SW 1271 (cell line): ENCODE data around the gene OR2A25.
"Not testable (repeated sequence)": the region's sequence is repeated elsewhere in the genome, so short reads cannot be mapped to it uniquely, and the experiment has no call there.

Source experiments
- DNase-seq, 2 experiments: peaks; one replicate each; lab custom pipeline; 2025; lab: John Stamatoyannopoulos, UW

Gene OR2A25, protein sequence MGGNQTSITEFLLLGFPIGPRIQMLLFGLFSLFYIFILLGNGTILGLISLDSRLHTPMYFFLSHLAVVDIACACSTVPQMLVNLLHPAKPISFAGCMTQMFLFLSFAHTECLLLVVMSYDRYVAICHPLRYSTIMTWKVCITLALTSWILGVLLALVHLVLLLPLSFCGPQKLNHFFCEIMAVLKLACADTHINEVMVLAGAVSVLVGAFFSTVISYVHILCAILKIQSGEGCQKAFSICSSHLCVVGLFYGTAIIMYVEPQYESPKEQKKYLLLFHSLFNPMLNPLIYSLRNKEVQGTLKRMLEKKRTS

DNA sequence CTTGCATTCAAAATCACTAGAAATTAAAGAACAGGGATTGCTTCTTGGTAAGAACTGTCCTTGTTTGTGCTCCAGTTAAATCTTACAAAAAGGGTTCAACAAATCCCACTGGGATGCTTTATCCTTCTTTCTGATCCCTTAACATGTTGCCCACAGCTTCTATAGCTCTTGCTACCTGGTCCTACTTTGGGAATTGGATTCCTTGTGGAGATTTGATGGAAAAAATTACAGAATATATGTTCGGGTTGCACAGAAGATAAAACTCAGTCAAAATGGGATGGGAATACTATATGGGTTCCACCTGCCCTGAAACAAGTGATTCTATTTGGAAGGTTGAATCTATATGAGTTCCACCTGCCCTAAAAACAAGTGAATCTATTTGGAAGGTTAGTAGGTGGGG is at the start of gene OR2A25:
TSS of gene OR2A25 (plus strand) at position 301 of the 400 bp plus-strand sequence. CDS start 4,409 bp downstream, outside the sequence.
- no peak for DNase-seq

DNA sequence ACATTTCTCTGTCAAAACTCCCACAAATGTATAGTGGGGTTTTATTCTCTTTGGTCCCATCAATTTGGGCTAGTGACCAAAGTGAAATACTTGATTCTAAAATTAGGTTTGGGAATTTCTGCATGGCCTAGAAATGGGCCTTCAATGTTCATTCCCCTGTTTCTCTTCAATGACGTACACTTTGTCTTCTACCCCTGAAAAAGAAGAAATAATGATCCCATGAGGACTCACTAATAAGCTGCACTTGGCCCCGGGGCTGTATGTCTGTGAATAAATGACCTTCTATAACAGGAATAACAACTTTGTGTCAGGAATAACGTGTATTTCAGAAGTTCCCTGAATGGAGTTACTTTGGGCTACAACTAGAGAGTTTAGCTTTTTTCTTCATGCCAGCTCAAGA is 49.3 kb upstream of the OR2A25 start:
- no peak for DNase-seq

DNA sequence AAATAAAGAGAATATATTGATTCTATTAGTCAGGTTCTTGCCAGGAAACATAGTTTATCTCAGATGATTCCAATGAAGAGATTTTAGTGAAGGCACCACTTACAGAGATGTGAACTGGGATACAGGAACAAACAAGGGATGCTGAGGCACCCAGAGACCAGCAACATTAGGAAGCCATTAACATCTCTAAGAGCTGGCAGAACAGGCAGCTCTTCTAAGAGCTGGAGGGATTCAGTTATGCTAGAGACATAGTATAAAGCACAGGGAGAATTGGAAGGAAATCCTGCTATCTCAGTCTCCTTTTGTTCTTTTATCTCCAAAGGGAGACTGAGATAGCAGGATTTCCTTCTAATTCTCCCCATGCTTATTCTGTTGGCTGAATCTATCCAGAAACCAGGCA is 47.4 kb upstream of the OR2A25 start:
- DNase-seq: no peak

DNA sequence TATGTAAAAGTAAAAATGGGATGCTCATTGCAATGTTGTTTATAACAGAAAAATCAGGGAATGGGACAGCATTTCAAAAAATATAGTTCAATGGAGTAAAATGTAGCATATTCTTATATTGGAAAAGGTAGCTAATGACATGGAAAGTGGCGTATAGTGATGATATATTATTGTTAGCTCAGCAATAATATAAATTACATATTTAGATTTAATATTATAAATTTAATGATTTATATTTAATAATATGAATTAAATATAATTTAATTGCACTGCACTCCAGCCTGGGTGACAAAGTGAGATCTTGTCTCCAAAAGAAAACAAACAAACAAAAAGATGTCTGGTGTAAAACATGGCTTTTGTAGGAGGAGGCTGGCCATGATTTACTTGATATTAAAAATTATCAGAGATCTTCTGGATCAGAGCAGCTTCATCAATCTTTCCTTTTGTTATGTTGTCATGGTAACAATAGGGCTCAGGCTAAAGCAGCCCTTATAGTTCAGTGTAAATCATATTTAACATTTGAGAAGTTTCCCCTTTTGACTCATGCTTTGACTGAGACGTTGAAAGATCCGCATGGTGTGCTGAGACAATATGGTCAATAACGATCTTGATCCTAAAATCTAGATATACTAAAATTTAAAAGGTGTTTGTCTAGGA is 46.3 kb upstream of the OR2A25 start:
- no peak for DNase-seq

DNA sequence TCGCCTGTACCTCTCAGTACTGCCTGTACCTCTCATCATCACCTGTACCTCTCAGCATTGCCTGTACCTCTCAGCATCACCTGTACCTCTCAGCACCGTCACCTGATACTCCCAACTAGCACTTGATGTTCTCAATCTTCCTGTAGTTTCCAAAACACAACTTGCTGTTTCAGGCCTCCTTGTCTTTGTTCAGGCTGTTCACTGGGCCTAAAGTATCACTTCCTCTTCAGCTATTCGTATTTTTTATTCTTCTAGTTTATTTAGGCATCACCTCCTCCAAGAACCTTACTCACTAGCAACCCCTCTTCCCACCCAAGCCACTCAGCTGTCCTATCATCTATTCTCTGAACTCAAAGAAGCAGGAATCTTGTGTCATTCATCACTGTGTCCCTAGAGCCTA is 45.4 kb upstream of the OR2A25 start:
- DNase-seq: no peak

DNA sequence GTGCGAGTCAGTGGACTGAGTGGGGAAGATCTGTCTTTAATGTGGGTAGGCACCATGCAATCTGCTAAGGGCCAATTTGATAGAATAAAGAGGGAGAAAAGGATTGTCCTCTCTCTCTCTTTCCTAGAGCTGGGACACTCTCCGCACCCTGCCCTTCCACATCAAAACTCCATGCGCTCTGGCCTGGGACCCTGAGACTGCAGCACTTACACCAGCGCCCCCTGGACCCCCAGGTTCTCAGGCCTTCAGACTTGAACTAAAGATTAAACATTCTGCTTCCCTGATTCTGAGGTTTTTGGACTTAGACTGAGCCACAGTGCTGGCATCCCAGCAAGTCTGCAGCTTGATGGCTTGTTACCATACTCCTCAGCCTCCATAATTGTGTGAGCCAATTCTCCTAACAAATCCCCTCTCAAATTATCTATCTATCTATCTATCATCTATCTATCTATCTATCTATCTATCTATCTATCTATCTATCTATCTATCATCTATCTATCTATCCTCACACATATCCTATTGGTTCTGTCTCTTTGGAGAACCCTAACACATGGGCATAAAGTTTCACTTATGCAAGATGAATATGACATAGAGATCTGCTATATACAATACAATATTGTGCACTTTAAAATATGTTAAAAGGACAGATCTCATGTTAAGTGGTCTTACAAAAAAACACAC is 43.3 kb upstream of the OR2A25 start:
- DNase-seq: no peak

DNA sequence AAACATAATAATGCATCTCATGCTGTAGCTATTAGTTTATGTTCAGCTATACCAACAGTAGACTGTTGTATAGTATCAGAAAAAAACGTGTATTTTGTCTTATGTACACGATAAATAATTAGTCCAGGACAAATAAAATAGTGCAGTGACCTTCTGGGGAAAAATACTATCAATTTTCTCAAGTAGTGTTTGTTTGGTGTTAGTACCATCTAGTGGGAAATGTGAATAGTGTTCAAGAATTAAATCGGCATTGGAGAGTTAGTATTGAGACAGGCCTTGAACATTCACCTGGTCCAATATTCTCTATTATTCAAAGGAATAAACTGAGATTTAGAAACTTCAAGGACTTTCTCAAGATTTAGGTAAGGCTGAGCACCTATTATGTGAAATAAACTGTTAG is 42.5 kb upstream of the OR2A25 start:
- peak in 1 of 2 experiments; percentile 32 for DNase-seq

DNA sequence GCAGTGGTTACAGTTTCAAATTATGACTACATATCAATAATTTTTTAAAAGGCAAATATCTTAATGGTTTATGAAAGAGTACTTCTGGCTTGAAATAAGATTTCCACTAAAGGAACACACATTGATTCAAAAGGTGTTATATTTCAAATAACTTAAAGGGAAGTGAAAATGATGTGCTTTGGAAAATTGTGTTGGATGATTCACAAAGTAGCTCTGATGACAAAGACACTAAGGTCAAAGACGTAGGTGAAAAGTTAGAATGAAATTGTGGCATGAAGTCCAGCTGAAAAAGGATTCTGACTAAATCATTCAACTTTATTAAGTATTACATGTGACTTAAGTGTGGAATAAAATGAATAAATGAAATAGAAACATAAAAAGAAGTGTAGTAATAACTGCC is 41.6 kb upstream of the OR2A25 start:
- DNase-seq: no peak

DNA sequence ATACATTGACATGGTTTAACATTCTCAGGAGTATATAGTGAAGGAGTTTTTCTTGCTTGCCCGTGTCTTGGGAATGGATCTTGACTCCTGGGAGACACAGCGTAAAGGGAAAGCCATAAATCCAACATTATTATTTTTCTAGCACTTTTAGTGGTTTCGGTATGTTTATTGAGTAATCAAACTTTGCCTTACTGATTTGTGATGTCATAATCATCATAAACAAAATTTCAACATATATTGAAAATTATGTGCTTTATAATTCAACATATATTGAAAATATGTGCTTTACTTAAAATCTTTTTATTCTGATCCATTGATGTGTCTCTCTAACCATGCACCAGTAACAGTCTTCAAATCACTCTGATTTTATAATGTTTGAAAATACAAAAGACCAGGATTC is 41.1 kb upstream of the OR2A25 start:
- no peak for DNase-seq

DNA sequence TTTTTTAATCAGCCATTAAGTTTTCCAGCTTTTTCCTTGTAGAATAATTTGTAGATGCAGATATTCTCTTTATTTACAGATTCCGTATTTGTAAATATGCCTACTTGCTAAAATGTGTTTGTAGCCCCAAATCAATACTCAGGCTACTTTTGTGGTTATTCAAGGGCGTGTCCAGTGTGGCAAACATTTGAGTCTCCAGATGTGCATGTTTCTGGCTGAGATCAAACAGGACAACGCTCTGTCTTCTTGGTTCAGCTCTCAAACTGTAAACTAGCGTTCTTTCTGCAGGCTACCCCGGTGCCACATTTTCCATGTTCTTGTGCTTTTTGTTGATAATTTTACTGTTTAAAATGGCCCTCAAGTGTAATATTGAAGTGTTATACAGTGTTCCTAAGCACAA is 37.1 kb upstream of the OR2A25 start:
- no peak for DNase-seq

DNA sequence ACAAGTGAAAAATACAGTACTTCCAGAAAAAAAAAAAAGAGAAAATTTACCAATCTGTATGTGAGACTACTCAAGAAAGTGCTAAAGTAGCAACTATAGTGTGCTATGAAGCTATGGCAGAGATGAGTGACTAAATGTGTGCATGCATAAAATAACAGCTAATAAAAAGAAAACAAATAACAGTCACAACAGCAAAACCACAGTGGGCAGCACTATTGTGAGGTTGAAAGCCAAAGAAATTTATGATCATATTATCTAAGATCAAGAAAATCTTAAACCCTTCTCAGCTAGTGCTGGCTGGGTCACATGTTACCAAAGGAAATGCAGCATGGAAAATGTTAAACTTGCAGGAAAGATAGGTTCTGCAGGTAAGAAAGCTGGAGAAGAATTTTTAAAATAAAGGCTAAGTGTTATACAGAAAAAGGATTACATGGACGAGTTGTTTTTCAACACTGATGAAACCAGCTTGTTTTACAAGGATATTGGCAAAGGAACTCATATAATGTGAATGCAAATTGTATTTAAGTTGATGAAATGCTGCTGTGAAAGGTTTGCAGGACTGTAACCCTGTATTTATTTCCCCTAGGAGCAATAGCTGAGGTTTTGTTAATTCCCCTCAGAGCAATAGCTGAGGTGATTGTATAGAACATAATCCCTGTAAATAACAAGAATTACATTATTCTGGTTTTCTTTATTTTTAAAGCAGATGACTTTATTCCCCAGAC is 36.5 kb upstream of the OR2A25 start:
- no peak for DNase-seq

DNA sequence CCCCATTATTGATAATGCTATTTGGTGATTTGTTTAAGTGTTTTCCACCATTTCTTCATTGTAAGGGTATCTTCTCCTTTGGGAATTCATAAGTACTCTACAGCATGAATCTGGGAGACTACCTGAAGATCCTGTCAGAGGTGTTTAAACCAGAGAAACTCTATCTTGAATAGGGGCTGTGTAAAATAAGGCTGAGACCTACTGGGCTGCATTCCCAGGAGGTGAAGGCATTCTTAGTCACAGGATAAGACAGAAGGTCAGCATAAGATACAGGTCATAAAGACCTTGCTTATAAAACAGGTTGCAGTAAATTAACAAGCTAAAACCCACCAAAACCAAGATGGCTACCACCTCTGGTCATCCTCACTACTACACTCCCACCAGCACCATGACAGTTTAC is 34.2 kb upstream of the OR2A25 start:
- no peak for DNase-seq

DNA sequence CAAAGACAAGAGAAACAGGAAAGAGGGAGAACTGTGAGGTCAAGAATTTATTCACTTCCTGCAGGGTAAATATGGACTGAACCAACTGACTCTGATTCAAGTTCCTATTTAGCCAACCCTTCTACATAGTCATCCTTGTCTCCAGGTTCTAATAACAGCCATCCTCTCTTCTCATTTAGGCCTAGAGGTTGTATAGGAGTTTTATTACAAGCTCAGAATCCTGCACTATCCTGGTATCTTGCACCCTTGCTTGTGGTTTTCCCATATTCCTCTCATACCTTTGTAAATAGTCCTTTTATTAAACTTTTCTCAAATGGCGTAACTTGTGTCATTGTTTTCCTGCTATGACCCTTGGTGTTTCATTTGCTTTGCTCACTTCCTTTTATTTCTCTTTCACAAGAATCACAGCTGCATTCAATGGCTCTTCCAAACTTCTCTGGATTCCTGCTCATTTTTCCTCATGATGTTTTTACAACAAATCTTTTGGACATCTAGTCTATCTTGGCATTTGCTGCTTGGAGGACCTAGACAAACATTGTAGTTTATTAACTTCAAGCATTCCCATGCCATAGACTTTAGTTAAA is 33.2 kb upstream of the OR2A25 start:
- no peak for DNase-seq

DNA sequence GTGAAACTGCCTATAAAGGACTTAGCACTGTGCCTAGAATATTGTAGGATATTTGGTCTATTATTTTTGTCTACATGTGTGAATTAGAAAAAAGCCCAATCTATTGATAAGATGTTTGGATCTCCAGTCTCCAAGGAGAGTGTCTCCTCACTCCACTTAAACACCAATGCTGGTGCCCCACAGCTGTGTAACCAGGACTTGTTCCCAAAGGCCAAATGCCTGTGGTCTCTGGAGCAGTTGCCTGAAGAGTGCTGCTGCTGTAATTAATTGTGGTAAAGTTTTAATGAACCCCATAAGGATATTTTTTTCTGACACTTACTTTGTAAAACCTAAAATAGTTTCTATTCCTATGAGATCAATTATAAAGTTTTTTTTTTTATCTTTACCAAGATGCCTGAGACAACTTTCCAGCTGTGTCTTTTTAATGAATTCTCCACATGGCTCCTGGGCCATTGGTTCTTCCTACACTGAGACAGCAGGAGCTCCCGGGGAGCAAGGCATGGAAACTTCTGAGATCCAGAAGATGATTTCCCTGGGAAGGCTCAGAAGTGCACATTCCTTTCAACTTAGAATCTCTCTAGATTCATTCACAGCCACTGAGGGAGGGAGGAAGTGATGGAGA is 32.1 kb upstream of the OR2A25 start:
- no peak for DNase-seq

DNA sequence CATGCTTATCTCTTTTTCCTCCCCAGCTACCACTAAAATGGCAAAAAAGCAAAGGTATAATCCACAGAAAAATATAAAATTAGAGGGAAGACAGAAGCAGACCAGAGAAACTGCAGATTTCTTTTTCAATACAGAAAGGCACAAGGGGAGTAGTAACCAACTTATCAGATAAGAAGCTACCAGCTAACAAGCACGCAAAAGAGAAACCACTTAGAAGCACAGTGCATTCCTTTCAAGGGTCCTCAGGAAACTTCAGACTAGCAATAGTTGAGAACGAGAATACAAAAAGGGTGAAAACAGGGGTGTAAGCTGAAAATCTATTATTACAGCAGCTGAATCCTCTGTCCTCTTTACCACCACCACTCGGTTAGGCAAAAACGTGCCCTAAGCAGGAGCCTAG is 30.7 kb upstream of the OR2A25 start:
- no peak for DNase-seq

DNA sequence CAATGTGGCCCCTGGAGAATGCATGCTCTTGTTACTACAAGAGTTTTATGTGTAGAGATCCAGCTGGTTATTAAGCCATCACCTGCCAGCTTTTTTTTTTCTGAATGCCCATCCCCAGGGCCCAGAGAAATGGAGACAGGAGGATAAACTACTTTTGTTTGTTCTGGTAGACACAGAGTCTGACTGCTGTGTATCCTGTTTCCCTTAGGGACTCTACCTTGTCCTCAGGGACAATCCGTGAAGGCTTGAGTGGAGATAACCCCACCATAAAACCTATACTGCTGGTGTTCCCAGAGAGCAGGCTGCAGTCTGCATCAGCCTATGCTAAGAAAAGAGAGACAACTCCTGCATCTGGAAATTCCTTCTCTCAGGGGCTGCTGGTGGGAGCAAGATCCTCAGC is 21.0 kb upstream of the OR2A25 start, which contains the start of gene OR2A5:
TSS of gene OR2A5 (plus strand) at position 301 of the 400 bp plus-strand sequence. CDS start 1,454 bp downstream, outside the sequence.
- DNase-seq: no peak

DNA sequence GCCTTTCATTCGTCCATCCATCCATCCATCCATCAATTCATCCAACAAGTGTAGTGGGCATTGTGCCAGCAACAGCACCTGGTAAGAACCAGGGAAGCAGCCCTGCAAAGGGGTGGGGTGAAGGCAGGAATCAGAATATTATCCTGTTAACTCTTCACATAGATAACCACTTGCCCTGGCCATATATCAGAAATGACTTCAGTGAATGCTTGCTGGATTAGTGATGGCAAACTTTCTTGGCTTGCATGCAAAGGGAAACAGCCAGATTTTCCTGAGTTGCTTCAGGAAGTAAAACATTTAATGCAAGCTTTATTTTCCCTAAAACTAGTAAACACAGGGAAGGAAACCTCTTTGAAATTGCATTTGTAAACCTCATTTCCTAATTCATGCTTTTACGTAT is 20.1 kb upstream of the OR2A25 start:
- DNase-seq: no peak

DNA sequence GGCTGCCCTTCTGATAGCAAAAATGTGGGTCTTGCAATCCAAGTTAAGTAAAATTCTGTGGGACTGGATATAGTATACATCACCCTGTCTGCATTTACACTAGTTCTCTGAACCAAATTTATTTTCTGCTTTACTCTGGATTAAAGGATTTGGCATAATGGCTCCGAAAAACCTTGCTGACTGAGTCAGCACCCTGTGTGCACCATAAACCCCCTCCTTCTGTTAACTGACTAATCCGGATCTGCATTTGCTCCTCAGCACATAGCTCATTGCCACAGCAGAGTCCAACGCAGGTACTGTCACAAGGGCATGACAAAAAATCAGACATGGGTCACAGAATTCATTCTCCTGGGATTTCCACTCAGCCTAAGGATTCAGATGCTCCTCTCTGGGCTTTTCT is 19.5 kb upstream of the OR2A25 start:
- no peak for DNase-seq

DNA sequence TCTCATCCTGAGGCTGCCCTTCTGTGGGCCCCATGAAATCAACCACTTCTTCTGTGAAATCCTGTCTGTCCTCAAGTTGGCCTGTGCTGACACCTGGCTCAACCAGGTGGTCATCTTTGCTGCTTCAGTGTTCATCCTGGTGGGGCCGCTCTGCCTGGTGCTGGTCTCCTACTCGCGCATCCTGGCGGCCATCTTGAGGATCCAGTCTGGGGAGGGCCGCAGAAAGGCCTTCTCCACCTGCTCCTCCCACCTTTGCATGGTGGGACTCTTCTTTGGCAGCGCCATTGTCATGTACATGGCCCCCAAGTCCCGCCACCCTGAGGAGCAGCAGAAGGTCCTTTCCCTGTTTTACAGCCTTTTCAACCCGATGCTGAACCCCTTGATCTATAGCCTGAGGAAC is 18.7 kb upstream of the OR2A25 start:
- DNase-seq: not testable (repeated sequence)

DNA sequence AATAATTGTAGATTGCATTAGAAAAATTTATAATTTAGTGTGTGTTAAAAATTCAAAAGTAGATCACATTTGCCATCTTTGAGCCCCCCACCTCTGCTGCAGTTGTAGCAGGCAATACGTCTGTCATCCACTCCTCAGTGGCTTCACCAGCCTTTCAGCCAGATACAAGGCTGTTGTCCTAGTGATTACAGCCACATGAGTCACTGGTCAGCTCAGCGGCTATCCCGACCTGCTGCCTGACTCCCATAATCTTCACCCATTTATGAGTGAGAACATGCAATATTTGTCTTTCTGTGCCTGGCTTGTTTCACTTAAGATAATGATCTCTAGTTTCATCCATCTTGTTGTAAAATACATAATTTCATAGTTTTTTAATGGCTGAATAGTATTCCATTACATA is 11.7 kb upstream of the OR2A25 start:
- DNase-seq: no peak

DNA sequence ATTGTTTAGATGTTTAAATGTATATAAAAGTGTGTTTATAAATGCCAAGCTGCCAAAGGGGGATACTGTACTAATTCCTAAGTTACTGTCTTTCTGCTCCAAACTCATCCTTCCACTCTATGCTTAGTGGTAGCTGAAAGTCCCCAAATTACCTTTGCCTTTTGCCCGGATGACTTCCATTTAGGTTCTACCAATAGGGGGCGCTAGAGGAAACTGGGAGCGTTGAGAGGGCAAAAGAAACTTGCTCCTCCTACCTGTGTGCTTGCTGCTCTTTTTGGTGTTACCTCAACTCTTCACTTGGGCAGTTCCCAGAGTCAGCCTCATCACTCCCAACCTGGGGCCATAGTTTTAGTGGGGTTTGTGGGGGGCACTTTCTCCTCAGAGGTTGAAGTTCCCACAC is 5.9 kb upstream of the OR2A25 start:
- DNase-seq: no peak

DNA sequence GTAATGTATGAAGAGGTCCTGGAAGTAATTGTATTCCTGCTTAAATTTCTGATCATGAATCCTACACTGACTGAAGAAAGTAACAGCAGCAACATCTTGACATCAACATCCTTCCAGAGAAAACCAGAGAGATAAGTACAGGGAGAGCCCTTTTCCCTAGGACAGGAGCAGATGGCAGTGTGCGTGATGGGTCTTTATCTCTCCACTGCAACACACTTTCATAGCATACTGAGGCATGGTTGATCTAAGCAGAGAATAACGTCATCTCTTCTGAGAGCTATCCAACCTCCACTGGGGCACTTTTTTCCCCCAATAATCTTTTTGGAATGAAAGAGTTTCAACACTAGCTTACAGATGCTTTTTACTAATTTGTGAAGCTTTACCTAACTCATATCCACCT is 342 bp downstream of the OR2A25 start:
- no peak for DNase-seq
